ENCODE results near the gene CYTH1. TPM values are rescaled to one million over a fixed set of nuclear protein-coding genes. Genes with fewer than 3 reads are reported as not detected.

CYTH1 gene
- polyA plus RNA-seq, 1 experiment = 12.8 TPM

DNA sequence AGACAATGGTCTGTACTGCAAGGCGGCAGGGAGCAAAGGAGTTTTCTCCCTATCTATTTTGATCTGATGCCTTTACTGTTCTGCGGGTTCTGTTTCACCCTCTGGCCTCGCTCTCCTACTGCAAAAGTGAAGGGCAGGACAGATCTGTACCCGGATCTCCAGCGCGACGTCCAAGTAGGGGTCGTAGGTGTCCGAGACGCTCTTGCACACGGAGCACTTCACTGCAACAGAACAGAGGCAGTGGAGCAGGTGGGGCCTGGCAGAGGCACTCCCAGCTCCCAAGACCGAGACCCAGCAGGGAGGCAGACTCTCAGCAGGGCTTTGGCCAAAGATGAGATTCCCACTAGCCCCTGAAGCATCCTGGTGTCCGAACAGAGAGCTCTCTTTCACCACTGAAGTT is 38.8 kb upstream of the CYTH1 start:
- TF ChIP-seq, protein P1, sequence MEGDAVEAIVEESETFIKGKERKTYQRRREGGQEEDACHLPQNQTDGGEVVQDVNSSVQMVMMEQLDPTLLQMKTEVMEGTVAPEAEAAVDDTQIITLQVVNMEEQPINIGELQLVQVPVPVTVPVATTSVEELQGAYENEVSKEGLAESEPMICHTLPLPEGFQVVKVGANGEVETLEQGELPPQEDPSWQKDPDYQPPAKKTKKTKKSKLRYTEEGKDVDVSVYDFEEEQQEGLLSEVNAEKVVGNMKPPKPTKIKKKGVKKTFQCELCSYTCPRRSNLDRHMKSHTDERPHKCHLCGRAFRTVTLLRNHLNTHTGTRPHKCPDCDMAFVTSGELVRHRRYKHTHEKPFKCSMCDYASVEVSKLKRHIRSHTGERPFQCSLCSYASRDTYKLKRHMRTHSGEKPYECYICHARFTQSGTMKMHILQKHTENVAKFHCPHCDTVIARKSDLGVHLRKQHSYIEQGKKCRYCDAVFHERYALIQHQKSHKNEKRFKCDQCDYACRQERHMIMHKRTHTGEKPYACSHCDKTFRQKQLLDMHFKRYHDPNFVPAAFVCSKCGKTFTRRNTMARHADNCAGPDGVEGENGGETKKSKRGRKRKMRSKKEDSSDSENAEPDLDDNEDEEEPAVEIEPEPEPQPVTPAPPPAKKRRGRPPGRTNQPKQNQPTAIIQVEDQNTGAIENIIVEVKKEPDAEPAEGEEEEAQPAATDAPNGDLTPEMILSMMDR (IDR thresholded peaks at IDR 0.05; ENCODE audit: insufficient read depth, low read depth, low read length) = no peak
- ChIA-PET CTCF (interaction anchor here (1.2 to 2.9 kb wide), 3 partner anchors 21 to 324 kb away, joined by 3 to 10 read pairs (median 4); no protein-coding TSS in a partner anchor), POLR2A (no interaction called here)
- no peak overlapping the region for H3K4me3 ChIP-seq (ENCODE audit: low read depth, low read length)
- no peak for DNase-seq (ENCODE audit: low read depth)
- H3K36me3 ChIP-seq (ENCODE audit: control insufficient read depth, insufficient read depth, low read length) = peaks cover 40% of the 10 kb centered on the region
- no peaks in the 10 kb centered on the region for H3K27me3 ChIP-seq (ENCODE audit: control insufficient read depth, insufficient read depth, low read length)

DNA sequence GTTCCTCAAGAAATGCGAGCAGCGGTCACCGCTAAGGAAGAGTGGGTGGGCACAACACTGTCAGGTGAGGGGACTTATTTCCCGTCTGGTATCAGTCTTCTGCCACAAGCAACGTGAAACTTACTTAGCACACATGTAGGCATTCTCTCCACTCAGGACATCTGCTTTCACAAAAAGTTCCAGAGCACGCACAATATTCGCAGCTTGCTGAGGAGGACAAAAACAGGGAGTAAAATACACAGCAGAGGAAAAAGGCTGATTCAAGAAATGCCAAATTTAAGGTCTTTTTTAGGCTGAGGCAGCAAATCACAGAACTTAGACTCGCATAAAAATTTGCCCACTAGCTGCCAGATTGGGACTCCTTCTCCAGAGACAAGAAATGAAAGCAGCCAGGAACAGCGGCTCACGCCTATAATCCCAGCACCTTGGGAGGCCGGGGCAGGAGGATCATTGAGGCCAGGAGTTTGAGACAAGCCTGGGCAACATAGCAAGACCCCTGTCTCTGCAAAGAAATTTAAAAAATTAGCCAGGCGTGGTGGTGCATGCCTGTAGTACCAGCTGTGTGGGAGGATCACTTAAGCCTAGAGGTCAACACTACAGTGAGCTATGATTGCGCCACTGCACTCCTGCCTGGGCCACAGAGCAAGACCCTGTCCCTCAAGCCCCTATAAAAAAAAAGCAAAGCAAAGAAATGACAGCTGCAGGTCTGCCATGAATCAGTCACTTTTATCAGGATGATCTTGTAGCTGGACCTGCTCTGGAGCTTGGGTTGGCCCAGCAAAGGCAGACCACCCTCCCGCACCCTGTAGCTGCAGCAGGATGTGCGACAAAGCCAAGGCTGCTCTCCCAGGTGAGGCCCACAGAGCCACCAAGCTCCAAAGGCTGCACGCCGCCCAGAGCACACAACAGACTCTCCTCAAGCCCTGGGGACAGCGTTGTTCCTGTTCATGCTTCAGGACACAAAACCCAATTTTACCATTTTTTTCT is 38.0 kb upstream of the CYTH1 start:
- no peaks in the 10 kb centered on the region for H3K27me3 ChIP-seq (ENCODE audit: control insufficient read depth, insufficient read depth, low read length)
- H3K4me3 ChIP-seq (ENCODE audit: low read depth, low read length) = no peak overlapping the region
- POLR2A ChIA-PET = no interaction called here
- TF ChIP-seq, protein P1 (IDR thresholded peaks at IDR 0.05; ENCODE audit: insufficient read depth, low read depth, low read length) = no peak
- H3K36me3 ChIP-seq (ENCODE audit: control insufficient read depth, insufficient read depth, low read length) = peaks cover 37% of the 10 kb centered on the region
- DNase-seq (ENCODE audit: low read depth) = no peak
- CTCF ChIA-PET = interaction anchor here (1.1 to 2.9 kb wide), 4 partner anchors 21 to 327 kb away, joined by 3 to 10 read pairs (median 4); no protein-coding TSS in a partner anchor

DNA sequence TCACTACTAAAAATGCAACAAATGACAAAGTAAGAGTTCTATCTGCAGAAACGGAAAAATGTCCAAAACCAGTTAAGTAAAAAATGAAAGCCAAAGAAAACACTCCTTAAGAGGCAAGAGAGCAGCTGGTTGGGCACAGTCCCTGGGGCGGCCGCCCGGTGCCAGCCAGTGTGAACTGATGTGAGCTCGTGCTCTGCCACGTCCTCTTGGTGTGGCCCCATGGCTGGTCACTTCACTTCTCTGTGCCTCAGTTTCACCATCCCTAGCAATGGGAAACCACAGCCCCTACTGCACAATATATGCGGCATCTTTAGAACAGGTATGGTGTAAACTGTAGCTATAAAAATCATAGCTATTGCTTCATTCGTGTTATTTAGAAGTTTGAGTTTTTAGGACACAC is 37.3 kb upstream of the CYTH1 start:
- Histone ChIP-seq H3K4me3 (ENCODE audit: low read depth, low read length) (no peak overlapping the region), H3K27me3 (ENCODE audit: control insufficient read depth, insufficient read depth, low read length) (no peaks in the 10 kb centered on the region), H3K36me3 (ENCODE audit: control insufficient read depth, insufficient read depth, low read length) (peaks cover 39% of the 10 kb centered on the region)
- TF ChIP-seq, protein P1 (IDR thresholded peaks at IDR 0.05; ENCODE audit: insufficient read depth, low read depth, low read length) = no peak
- no peak for DNase-seq (ENCODE audit: low read depth)
- POLR2A ChIA-PET = no interaction called here
- CTCF ChIA-PET = interaction anchor here (1.1 to 2.9 kb wide), 4 partner anchors 20 to 327 kb away, joined by 3 to 10 read pairs (median 4); no protein-coding TSS in a partner anchor

DNA sequence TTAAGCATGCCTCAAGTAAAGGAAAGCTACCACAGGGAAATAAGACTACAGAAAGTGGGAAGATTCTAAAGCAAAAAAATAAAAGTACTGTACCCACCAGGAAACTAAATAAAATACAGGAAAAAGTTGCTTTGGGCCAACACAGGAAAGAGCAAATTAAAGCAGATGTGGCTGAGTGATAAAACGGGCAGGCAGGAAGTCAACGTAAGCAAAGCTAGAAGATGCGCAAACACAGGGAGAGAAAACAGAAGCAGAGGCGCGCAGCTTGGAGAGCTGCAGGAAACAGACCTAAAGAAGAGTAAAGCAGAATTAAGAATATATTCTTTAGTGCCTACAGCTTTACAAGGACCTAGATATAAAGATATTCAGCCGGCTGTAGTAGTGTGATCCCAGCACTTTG is 36.9 kb upstream of the CYTH1 start:
- Histone ChIP-seq H3K36me3 (ENCODE audit: control insufficient read depth, insufficient read depth, low read length) (peaks cover 41% of the 10 kb centered on the region), H3K27me3 (ENCODE audit: control insufficient read depth, insufficient read depth, low read length) (no peaks in the 10 kb centered on the region), H3K4me3 (ENCODE audit: low read depth, low read length) (no peak overlapping the region)
- no peak for DNase-seq (ENCODE audit: low read depth)
- ChIA-PET CTCF (interaction anchor here (1.1 to 1.6 kb wide), 2 partner anchors 152 to 326 kb away, joined by 3 to 6 read pairs; no protein-coding TSS in a partner anchor), POLR2A (no interaction called here)
- TF ChIP-seq, protein P1 (IDR thresholded peaks at IDR 0.05; ENCODE audit: insufficient read depth, low read depth, low read length) = no peak

DNA sequence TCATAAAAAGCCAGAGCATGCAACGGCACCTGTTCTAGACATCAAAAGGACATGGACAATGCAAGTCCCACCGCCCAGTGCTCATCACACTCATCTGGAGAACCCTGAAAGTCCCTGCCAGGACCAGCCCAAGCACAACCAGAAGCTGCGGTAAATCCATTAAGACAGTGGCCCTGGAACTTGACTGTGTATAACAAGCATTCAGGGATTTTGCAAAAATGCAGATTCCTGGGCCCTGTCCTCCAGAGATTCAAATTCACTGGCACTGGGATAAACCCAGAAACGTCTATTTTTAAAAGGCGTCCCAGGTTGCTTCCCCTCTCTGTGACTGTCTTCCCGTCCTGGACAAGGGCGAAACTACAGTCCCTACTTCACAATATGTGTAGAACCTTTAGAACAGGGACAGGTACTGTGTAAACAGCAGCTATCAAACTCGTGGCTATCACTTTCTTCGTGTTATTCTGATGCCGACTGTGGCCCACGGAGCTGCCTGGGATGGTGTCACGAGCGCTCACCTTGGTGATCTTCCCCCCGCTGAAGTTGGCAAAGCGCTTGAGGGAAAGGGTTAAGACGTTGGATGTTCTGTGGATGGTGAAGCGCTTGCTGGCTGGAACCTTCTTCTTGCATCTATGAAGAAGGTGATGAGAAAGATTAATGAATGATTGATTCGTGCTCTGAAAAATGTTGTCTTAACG is 36.2 kb upstream of the CYTH1 start:
- Histone ChIP-seq H3K27me3 (ENCODE audit: control insufficient read depth, insufficient read depth, low read length) (no peaks in the 10 kb centered on the region), H3K4me3 (ENCODE audit: low read depth, low read length) (no peak overlapping the region), H3K36me3 (ENCODE audit: control insufficient read depth, insufficient read depth, low read length) (peaks cover 39% of the 10 kb centered on the region)
- DNase-seq (ENCODE audit: low read depth) = no peak
- ChIA-PET POLR2A (no interaction called here), CTCF (interaction anchor here (1.6 kb wide), 1 partner anchor 153 kb away, joined by 6 read pairs; no protein-coding TSS in a partner anchor)
- TF ChIP-seq, protein P1 (IDR thresholded peaks at IDR 0.05; ENCODE audit: insufficient read depth, low read depth, low read length) = no peak
